ENCODE data around the gene CAVIN3. TPM values are rescaled to one million over a fixed set of nuclear protein-coding genes. Genes with fewer than 3 reads are reported as not detected.

Gene CAVIN3
- total and polyA plus RNA-seq, 2 of the 8 experiments (the other 6 are each of a cell fraction or from before 2014, with no cell fraction given), result 17.7 to 26.4 TPM

GRCh38 chr11:6354651-6355485, 34.6 kb upstream of the CAVIN3 start:
- Histone ChIP-seq H2BK20ac (ENCODE audit: low read length) (no peak overlapping the region), H3K4ac (replicated peaks; ENCODE audit: insufficient read length, low read depth, low read length) (no peak overlapping the region), H3K23ac (ENCODE audit: insufficient read length) (no peak overlapping the region), H3K27me3 (replicated peaks in 1 of 4; ENCODE audit: control insufficient read depth in 3 of 4, extremely low read depth in 1 of 4, insufficient read depth in 3 of 4, low read length in 3 of 4) (no peaks in the 10 kb centered on the region), H3K14ac (ENCODE audit: insufficient read length) (no peak overlapping the region), H4K8ac (ENCODE audit: extremely low read depth, insufficient read depth, low read length) (no peak overlapping the region; the same call in 1 of the 2 replicates), H3K4me1 (replicated peaks in 1 of 4; ENCODE audit: control insufficient read depth in 3 of 4, insufficient read depth in 4 of 4, low read length in 3 of 4) (no peaks in the 10 kb centered on the region), H3K79me2 (ENCODE audit: control insufficient read depth in 1 of 2, insufficient read depth in 2 of 2, low read length in 2 of 2) (no peaks in the 10 kb centered on the region), H2BK5ac (ENCODE audit: low read depth, low read length) (no peak overlapping the region), H3K56ac (replicated peaks; ENCODE audit: insufficient read length, low read depth, low read length) (no peak overlapping the region), H4K91ac (replicated peaks; ENCODE audit: insufficient read length, low read length) (no peak overlapping the region), H2BK120ac (replicated peaks; ENCODE audit: low read depth, low read length) (no peak overlapping the region), H3K79me1 (ENCODE audit: low read depth, low read length) (no peaks in the 10 kb centered on the region), H3K36me3 (ENCODE audit: control insufficient read depth in 2 of 4, insufficient read depth in 4 of 4, low read length in 3 of 4) (no peaks in the 10 kb centered on the region), H3K18ac (ENCODE audit: extremely low read depth, low read length) (no peak overlapping the region), H2AK5ac (ENCODE audit: low read depth, low read length) (no peak overlapping the region), H2BK15ac (ENCODE audit: low read length) (no peak overlapping the region), H3K4me2 (ENCODE audit: insufficient read depth in 1 of 2, low read depth in 2 of 2, low read length in 2 of 2) (no peak overlapping the region), H3K27ac (ENCODE audit: low read depth, low read length) (no peak overlapping the region), H4K20me1 (replicated peaks in 1 of 2; ENCODE audit: control insufficient read depth in 1 of 2, insufficient read depth in 2 of 2, low read length in 2 of 2) (no peaks in the 10 kb centered on the region), H3K9ac (replicated peaks in 1 of 4; ENCODE audit: extremely low read depth in 1 of 4, low read depth in 3 of 4, low read length in 3 of 4) (no peak overlapping the region), H3K4me3 (ENCODE audit: extremely low read depth in 1 of 4, insufficient read depth in 2 of 4, low read depth in 3 of 4, low read length in 4 of 4) (no peak overlapping the region), H3K9me3 (ENCODE audit: insufficient read depth in 2 of 2, low read depth in 1 of 2, low read length in 1 of 2) (no peaks in the 10 kb centered on the region), H3K23me2 (ENCODE audit: low read depth, low read length) (no peaks in the 10 kb centered on the region), H4K5ac (ENCODE audit: insufficient read length, low read depth, low read length) (no peak overlapping the region), H2BK12ac (ENCODE audit: low read depth, low read length) (no peak overlapping the region), H2AFZ (ENCODE audit: low read length) (no peak overlapping the region)
- ChIA-PET POLR2A (ENCODE audit: partially characterized antibody) (interaction anchor here (1.6 kb wide), 1 partner anchor 32 kb away, joined by 10 read pairs; no protein-coding TSS in a partner anchor), CTCF (ENCODE audit: partially characterized antibody) (interaction anchor here (0.6 to 7.4 kb wide), 39 partner anchors 8 to 545 kb away, joined by 3 to 145 read pairs (median 6); partner anchors contain the start of genes CAVIN3 and CCKBR)
- DNase-seq (ENCODE audit: low read depth in 1 of 2, low spot score in 2 of 2) (no peak), FAIRE-seq (no peak)
- 85% methylated on average over 4 of the region's 4 CpGs; no CpG with 5 or more reads in 1 of the 2 experiments for WGBS, 2 experiments (ENCODE audit: extremely low coverage in 1 of 2, insufficient coverage in 1 of 2, insufficient read length in 1 of 2, insufficient replicate concordance in 2 of 2, low coverage in 1 of 2, low lambda C conversion rate in 2 of 2, missing lambda C conversion rate in 1 of 2)
- TF ChIP-seq FOSL1 (IDR thresholded peaks at IDR 0.05; ENCODE audit: insufficient read depth, low read depth, low read length) (no peak), BCL11A (IDR thresholded peaks at IDR 0.05; ENCODE audit: low read depth in 2 of 2, low read length in 2 of 2) (no peak), USF2 (IDR thresholded peaks at IDR 0.05; ENCODE audit: low read length) (no peak), JUN (IDR thresholded peaks at IDR 0.05; ENCODE audit: low read depth, low read length) (no peak), SP2 (IDR thresholded peaks at IDR 0.05; ENCODE audit: low read length) (no peak), SRF (IDR thresholded peaks at IDR 0.05; ENCODE audit: low read depth, low read length) (no peak), SP1 (IDR thresholded peaks at IDR 0.05; ENCODE audit: low read depth, low read length) (no peak), GTF2F1 (IDR thresholded peaks at IDR 0.05; ENCODE audit: borderline replicate concordance, low read depth, low read length) (no peak), TEAD4 (IDR thresholded peaks at IDR 0.05; ENCODE audit: low read depth, low read length) (no peak), RNF2 (IDR thresholded peaks at IDR 0.05; ENCODE audit: borderline replicate concordance, low read depth, low read length, missing control alignments, poor library complexity, severe bottlenecking) (no peak), EZH2 (IDR thresholded peaks at IDR 0.05; ENCODE audit: low read depth, low read length, severe bottlenecking) (no peak)

Measured in H1 (cell line).